Stimulated activated CD4-positive, alpha-beta T cell treated with anti-CD3 and anti-CD28 coated beads, Interleukin-4, amount 100 ng/mL, for 48 hours (primary cell): ENCODE data around the gene HPS3.

Experiments used
- DNase-seq, 2 donors: peaks; one replicate each; pipeline ENCODE4 v3.0.0-alpha.2; 2020; ENCODE audit warnings: low read depth in 2 of 2

Gene HPS3

DNA sequence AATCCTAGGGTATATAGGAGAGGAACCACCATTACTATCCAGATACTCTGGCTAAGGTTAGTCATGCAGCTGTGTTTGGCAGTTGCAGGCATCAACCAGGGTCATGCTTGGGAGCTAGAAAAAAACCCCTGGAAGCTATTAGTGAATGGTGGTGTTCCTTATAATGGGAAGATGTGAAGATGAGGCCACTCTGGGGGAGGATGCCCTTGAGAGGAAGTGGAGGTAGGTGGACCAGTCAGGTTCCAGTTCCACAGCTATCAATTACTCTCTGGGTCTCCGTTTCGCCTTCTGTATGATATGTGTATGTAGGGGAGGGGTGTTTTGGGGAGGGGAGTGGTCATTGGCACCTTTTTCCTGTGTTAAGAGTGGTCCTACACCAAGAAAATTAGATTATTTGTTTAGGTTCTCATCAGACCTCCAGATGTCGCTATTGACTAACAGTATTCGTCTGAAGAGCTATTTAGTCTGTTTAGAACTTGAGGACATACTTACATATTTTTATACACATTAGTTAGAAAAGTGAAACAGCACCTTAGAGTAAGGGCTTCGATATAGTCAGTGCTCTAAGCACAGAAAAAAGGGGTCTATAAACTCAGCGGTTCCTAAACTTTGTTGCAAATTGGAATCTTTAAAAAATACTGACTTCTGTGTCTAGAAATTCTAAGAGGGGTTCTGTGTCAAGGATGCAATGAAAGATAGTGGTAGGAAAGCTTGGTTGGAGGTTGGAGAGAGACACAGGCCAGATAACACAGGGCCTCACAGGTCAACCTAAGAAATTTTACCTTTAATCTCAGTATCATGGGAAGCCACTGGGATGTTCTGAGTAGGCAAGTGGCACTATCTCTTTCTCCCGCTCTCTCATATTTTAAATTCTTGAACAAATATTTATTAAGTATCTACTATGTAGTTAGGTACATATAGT lies 9.1 kb upstream of the HPS3 start:
- DNase-seq: no peak

DNA sequence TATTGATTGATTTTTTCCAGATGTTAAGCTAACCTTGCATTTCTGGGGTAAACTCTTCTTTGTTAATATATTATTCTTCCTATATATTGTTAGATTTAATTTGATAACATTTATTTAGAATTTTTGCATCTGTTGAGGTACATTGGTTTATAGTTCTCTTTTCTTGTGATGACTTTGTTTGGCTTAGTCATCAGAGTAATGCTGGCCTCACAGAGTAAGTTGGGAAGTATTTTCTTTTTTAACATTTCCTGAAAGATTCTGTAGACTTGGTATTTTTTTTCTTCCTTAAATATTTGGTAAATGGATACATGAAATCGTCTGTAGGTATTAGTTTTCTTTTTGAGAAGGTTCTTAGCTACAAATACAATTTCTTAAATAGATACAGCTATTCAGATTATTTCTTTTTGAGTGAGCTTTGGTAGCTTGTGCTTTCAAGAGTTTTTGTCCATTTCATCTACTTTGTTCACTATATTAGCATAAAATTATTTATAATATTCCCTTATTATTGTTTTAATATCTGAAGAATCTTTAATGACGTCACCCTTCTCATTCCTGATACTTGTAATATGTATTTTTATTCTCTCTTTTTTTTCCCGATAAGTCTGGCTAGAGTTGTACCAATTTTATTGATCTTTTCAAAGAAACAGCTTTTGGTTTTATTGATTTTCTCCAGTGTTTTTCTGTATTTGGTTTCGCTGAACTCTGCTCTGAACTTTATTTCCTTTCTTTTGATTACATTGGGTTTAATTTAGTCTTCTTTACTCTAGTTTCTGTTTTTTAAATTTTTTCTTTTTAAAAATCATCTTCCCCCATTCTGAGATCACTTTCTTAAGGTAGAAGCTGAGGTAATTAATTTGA lies 6.5 kb upstream of the HPS3 start:
- DNase-seq: no peak

DNA sequence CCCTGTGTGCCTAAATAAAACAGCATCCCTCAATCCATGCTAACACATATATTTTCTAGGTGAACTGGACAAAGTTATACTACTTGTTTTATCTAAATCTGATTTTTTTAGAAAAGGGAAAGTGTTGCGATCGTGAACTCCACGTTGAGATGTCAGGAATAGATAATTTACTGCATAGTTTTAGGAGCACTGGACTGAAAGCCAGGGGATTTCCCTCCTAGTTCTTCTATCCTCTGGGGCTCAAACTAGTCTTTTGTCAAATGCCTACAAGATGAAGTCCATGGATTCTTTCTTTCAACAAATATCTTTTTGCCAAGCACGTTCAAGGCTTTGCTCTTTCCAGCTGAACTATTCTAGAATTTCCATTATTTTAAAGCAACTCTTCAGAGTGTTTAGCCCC lies 617 bp upstream of the HPS3 start:
- no peak for DNase-seq

DNA sequence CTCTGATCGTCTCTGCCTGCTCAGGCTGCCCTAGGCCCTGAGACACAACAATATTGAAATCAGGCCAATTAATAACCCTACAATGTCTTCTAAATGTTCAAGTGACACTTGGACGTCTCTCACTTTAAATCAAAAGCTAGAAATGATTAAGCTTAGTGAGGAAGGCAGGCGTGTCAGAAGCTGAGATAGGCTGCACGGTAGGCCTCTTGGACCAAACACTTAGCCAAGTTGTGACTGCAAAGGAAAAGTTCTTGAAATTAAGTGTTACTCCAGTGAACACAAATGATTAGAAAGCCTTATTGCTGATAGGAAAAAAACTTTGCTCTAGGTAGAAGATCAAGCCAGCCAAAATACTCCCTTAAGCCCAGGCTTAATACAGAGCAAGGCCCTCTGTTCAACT lies 2.2 kb downstream of the HPS3 start:
- DNase-seq: no peak

DNA sequence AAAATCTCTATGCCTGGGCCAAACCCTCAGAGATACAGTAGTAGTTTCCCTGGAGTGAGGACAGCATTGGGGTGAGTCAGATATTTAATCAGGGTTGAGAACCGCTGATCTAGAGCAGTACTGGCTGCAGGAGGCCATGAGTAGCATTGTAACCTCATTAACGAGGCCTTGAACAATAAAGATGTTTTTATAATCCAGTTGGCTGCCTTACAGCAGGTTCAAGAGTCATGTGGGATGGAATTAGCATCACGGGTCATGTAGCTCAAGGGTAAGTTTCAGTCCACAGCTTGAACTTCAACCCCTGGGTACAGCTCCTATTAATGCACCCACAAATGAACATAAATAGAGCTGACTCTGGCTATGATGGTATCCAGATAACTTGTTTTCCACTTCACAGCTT lies 5.1 kb downstream of the HPS3 start:
- DNase-seq: no peak

DNA sequence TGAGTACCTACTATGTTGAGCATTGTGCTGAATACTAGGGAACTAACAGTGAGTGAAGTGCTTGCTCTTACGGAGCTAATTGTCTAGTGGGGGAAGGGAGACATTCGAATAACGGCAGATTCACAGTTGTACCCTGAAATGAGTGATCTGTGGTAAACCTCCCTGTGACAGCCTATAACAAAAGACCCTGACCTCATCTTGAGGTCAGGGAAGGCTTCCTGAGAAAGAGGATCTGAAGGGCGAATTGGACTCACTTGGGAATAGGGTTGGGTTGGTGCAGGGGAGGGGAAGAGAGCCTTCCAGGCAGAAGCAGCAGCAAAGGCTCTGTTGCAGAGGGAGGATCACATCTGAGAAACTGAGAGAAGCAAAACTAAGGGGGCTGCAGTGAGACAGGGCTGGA lies 13.2 kb downstream of the HPS3 start:
- DNase-seq: no peak

DNA sequence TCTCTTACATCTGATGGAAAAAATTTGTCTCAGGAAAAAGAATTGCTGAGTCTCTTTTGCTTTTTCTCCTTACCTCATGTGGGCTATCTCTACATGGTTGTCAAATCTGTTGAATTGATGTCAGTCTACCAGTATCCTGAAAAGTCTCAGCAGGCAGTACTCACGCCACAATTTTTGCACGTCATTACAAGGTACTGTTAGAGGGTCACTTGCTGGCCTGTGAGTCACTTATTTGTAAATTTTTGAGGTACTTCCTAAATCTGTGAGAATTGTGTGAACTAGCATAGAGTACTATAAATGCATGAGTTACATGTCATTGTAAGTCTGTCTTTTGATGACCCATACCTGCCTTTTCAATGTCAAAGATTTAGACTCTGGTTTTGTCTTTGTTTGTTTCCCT lies 15.9 kb downstream of the HPS3 start:
- no peak for DNase-seq

DNA sequence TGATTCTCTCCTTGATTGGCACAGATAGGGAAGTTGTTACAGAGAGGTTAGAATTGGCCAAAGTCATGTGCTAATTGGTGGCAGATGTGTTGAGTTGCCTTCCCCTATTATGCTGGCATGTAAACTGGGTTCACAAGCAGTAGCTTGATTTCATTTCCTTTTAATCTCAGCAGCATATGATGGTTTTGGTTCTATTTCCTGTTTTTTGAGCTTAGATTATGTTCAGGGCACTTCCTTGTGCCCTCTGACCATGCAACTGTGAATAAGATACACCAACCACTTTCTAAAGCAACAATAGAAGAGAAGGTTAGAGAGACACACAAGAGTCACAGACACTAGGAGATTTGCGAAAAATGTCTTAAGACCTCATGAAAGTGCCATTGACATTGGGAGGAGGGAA lies 16.5 kb downstream of the HPS3 start:
- DNase-seq: no peak

DNA sequence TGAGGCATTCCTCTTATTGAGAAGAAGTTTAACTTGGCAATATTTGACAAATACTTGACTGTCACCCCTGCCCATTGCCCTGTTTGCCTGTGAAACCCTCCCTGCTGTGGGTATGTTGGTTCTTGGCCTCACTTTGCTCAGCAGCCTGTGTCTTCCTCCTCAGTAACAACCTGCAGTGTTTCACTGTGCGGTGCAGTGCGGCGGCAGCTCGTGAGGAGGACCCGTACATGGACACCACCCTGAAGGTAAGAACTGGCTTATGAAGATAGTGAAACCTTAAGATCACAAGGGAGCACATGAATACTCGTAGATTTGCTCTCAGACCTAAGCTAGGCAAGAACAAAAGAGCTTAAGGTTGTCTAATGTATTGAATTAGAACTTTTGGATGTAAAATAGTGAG lies 21.0 kb downstream of the HPS3 start:
- DNase-seq: no peak

DNA sequence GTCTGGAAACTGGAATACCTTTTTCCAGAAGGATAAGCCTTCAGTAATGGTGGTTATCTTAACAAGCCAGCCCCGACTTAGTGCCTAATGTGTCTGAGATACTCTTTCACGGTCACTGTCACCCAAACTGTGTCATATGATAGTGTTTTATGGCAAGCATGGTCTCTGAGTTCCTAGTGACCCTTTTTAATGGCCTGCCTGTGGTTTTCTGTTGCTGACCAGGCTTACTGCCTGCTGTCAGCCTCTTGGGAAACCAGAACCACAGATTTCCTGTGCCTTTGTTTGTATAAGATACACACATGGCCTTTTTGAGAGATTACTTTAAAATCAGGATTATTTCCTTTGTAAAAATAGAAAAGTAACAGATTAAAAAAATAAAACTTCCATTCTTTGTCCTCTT lies 22.4 kb downstream of the HPS3 start:
- DNase-seq: no peak

DNA sequence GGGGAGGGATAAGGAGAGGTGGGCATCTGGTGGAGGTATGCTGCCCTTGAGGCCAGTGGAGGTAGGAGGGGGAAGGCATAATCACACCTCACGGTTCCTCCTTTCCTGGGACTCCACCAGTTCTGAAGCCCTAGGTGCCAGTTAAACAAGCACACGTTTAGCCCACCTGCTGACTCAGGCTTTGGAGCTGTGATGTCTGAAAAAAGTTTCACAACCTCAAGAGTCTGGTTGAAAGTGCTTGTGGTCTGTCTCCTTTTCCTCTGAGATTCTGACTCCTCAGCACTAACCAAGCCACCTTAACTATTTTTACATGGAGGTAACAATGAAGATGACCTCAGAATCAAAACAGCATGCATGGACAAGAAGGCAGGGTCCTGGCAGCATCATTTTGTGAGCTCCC lies 23.0 kb downstream of the HPS3 start:
- peak in 1 of 2 donors; percentile 6 for DNase-seq

DNA sequence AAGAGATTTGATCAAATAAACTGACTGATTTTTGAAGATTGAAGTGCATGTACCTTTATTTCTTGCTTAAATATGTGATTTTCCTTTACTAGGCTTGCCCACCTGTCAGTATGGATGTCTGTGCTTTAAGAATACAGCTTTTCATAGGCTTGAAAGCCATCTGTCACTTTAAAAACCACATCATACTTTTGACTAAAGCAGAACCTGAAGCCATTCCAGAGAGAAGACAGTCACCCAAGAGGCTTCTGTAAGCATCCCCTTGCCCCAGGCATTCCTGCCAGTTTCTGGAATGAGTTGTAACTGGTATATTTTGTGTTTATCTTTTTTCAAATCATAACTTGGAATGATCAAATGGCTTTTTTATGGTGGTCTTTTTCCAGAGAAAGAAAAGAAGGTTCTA lies 24.0 kb downstream of the HPS3 start:
- no peak for DNase-seq

DNA sequence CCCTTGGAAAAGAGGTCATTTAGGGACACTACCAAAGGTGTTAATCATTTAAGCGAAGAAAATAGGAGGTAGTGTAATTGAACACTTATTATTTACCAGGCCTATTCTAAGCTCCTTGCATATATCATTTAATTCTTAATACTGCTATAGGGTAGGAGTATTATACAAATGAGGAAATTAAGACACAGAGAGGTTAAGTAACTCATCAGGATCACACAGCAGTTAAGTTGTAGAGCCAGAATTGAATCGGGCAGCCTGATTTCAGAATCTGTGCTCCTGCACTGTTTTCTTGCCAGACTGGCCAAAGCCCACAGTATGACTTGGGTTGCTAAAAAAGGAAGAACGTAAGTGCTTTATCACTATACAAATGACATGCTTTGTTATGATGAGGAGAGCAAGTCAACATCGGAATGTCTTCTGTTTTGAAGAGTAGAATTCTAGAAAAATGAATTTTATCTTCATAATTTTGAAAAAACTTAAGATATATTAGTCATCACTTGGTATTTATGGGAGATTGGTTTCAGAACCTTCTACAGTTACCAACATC lies 31.4 kb downstream of the HPS3 start:
- DNase-seq: no peak

DNA sequence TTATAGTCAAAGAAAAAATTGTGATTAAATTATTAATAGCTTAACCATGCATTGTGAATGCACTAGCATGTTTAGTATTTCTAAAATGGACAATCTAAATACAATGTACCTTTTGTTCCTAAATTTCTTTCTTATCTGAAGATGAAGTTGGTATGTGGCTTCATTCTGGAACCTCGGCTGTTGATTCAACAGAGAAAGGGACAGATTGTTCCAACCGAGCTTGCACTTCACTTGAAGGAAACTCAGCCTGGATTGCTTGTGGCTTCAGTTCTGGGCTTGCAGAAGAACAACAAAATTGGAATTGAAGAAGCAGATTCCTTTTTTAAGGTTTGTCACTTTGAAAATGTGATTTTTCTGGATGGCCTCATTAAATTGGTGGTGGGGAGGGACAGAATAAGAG lies 32.6 kb downstream of the HPS3 start:
- no peak for DNase-seq

DNA sequence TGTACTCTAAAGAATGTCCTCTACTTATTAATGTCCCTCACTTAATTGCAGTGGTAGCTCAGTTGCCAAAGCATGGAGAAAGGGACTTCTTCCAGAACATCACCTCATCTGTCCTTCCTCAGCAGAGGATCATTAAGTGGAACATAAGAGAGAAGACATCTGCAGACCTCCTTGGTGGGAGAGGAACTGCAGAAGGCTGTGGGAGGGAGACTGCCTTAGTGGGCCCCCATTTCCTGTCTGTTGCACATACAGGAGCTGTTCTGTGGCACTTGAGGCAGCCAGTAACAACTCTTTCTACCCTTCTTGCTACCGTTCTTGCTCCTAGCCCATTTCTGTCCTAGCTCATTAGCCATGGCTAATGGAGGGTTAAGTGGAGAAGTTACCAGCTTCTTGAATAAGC lies 33.6 kb downstream of the HPS3 start:
- no peak for DNase-seq

DNA sequence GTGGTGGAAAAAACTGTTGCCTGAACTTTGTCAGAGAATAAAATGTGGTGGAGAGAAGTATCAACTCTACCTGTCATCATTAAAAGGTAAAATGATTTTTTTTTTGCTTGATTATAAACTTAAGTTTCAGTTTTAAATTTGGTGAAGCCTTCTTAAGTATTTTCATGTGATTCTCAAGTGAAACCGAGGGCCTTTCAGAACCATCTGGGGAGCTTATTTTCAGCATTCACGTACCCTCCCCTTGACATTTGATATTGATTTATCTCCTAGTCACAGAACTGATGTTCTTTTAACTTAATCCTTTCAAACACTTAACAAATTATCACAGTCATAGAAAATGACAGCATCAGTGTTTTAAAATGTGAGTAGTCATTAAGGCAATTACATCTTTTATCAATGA lies 38.5 kb downstream of the HPS3 start:
- DNase-seq: no peak

DNA sequence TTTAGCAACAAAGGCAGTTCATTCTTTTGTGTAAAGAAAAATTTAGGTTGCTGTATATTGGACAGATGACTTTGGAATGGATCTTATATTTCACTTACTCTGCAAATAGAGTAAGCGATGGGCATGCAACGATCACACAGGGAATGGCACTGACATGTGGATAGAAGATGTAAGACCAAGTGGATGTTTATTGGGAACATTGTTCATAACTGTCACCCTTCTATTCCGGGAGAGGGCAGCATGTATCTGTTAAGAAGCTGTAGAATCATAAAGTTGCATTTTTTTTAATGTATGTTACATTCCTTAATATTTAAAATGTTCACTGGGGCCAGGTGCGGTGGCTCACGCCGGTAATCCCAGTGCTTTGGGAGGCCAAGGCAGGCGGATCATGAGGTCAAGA lies 41.2 kb downstream of the HPS3 start:
- no peak for DNase-seq

DNA sequence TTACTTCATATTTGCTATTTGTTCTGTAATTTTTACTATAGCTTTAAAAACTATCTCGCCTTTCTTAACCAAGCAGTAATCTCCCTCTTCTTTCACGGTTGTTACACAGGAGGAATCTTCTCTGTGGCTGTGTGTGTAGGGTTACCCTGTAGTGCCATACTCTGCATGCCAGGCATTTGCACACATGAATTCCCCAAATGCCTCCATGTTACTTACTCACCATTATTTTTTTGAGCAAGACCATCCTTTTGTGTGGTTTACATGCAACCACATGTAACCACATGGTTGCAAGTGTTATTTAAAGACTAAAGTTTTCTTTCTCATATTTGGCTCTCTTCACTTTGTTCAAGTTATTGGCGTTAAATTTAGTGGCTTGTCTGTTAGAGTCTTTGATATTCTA lies 45.5 kb downstream of the HPS3 start:
- DNase-seq: no peak

DNA sequence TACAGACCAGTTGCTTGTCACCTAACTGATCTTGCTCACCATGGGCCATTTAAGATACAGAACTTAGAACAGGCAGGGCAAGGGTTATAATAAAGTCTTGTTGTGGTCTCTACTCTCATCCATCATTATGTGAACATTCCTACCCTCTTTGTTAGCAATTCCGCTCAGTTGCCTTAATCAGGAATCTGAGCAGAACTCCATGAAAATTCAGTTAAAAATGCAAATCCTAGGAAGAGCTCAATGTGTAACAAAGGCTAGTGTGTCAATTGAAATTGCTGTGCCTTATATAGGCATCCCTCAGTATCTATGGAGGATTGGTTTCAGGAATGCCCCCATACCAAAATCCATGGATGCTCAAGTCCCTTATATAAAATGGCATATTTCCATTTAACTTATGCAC lies 47.7 kb downstream of the HPS3 start:
- DNase-seq: no peak

DNA sequence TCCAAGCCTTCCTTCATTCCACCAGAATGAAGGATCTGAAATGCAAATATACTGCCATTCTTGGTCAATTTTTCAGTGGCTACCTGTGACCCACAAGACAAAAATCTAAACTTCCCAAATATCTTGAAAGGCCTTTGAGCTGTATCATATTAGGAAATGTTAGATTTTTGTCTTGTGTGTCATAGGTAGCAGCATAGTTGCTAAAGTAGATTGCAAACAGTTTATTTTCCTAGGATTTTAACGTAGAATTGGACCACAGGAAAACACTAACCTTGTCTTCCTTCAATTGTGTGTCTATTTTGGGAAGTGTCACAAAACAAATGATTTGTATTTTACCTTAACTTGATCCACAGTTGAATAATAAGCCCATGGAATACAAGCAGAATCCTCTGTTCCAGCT lies 49.8 kb downstream of the HPS3 start:
- DNase-seq: no peak

DNA sequence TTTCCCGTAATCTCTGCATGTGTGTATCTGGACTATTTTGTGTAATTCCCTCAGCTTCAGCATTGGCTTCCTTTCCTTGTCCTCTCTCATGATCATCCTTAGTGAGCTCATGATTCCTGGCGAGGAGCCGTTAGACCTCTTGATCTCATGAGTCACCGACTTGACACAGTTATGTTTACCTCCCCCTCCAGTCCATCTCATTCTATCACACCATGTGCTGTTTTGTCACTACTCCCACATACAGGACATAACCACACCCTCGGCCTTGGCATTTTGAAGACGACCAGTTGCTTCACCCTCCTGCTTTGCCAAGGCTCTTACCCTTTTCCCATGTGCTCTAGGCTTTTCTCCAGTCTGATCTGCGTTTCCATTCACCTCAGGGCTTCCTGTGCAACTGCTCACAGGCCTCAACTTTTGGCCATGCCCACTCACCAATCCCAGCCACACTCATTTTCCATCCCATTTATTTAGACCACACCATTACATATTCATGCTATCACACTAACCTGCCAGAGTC lies 50.7 kb downstream of the HPS3 start:
- no peak for DNase-seq

DNA sequence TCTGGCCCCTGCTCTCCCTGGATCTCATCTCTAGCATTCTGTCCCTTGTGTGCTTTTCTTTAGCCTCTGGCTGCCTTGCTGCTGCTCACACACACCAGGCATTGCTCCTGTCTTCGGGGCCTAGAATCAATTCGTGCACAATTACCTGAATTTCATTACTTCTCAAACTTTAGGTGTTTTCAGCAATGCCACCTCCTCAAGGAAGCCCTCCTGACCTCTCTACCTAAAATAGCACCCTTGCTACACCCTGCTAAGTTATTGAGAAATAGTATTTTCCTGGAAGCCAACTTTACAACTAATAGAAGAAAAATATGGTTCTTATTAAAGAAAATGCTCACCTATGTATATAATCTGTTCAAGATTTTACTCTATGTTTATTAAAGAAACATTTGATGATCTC lies 51.7 kb downstream of the HPS3 start:
- no peak for DNase-seq

DNA sequence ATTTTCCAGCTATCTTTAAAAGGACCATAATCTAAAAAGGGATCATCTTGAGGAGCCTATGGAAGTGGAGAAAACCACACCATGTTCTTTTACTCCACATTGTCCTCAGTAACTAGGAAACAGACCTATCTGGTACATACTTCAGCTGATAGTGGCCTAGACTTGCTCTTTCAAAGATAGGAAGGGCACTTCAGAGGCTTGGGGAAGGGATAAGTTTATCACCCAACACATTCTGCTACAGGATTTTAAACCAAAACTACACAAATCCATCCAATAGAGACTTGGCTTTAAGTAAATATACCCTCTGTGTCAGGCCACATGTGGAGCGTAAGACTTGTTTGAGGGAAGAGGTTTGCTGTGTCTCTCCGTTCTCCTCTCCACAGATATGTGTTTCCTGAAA lies 56.8 kb downstream of the HPS3 start:
- DNase-seq: no peak
